ENCODE data around the gene AMH.
"Not testable (repeated sequence)": the region's sequence is repeated elsewhere in the genome, so short reads cannot be mapped to it uniquely, and the experiment has no call there.

Gene AMH

GRCh38 chr19:2249010-2249866 is at the start of gene AMH:
AMH (plus strand) TSS chr19:2249323; CDS start chr19:2249333, 10 bp downstream.
- no peak for DNase-seq (ENCODE audit: low read depth in 2 of 2)

- DNase-seq (ENCODE audit: low read depth in 2 of 2), result no peak
These were observed 49.1 kb upstream of the AMH start for GRCh38 chr19:2199861-2200623.

- not testable (repeated sequence) for DNase-seq (ENCODE audit: low read depth in 2 of 2)
These were observed 48.4 kb upstream of the AMH start for GRCh38 chr19:2200624-2201294.

GRCh38 chr19:2201473-2202148 is 47.5 kb upstream of the AMH start:
- DNase-seq (ENCODE audit: low read depth in 2 of 2), result no peak

- DNase-seq (ENCODE audit: low read depth in 2 of 2), result no peak
These were observed 46.8 kb upstream of the AMH start for GRCh38 chr19:2202366-2202765.

GRCh38 chr19:2207008-2207407 is 42.1 kb upstream of the AMH start:
- no peak for DNase-seq (ENCODE audit: low read depth in 2 of 2)

- no peak for DNase-seq (ENCODE audit: low read depth in 2 of 2)
These were observed 40.9 kb upstream of the AMH start for GRCh38 chr19:2207991-2208860.

- no peak for DNase-seq (ENCODE audit: low read depth in 2 of 2)
These were observed 40.1 kb upstream of the AMH start for GRCh38 chr19:2208975-2209374.

- no peak for DNase-seq (ENCODE audit: low read depth in 2 of 2)
These were observed 39.7 kb upstream of the AMH start for GRCh38 chr19:2209408-2209807.

- no peak for DNase-seq (ENCODE audit: low read depth in 2 of 2)
These were observed 38.9 kb upstream of the AMH start for GRCh38 chr19:2210206-2210605.

GRCh38 chr19:2210987-2211740 is 38.0 kb upstream of the AMH start:
- no peak for DNase-seq (ENCODE audit: low read depth in 2 of 2)

GRCh38 chr19:2212861-2213711 is 36.0 kb upstream of the AMH start:
- DNase-seq (ENCODE audit: low read depth in 2 of 2), result no peak

- no peak for DNase-seq (ENCODE audit: low read depth in 2 of 2)
These were observed 35.3 kb upstream of the AMH start for GRCh38 chr19:2213799-2214198.

- no peak for DNase-seq (ENCODE audit: low read depth in 2 of 2)
These were observed 34.9 kb upstream of the AMH start for GRCh38 chr19:2214251-2214650.

GRCh38 chr19:2215281-2215751 is 33.8 kb upstream of the AMH start:
- no peak for DNase-seq (ENCODE audit: low read depth in 2 of 2)

GRCh38 chr19:2216361-2217225 is 32.5 kb upstream of the AMH start:
- no peak for DNase-seq (ENCODE audit: low read depth in 2 of 2)

GRCh38 chr19:2217591-2217990 is 31.5 kb upstream of the AMH start:
- no peak for DNase-seq (ENCODE audit: low read depth in 2 of 2)

- no peak for DNase-seq (ENCODE audit: low read depth in 2 of 2)
These were observed 29.4 kb upstream of the AMH start for GRCh38 chr19:2219726-2220125.

Data from stimulated activated CD4-positive, alpha-beta T cell treated with anti-CD3 and anti-CD28 coated beads, Interleukin-12 subunit alpha, Interleukin-12 subunit beta, amount 100 ng/mL, for 24 hours (primary cell).